Endothelial cell (in vitro differentiated cells): ENCODE measurements around the gene AKAP6. TPM values are rescaled to one million over a fixed set of nuclear protein-coding genes. Genes with fewer than 3 reads are reported as not detected.
A peak's percentile ranks its signal among the peaks of the same experiment; 100 is the strongest.

ENCODE experiments used
- DNase-seq: peaks from one replicate; pipeline ENCODE4 v3.0.0; 2021; ENCODE audit warnings: low spot score
- H3K27ac Mint-ChIP-seq: one replicate; pipeline ENCODE4 v1.8.0; 2021; ENCODE audit warnings: mixed read lengths, inconsistent platforms; ENCODE audit not compliant: unreplicated experiment
- H3K27me3 Mint-ChIP-seq: one replicate; pipeline ENCODE4 v1.8.0; 2021; ENCODE audit warnings: mild to moderate bottlenecking, moderate library complexity, mixed read lengths, inconsistent platforms; ENCODE audit not compliant: unreplicated experiment
- H3K36me3 Mint-ChIP-seq: one replicate; pipeline ENCODE4 v1.8.0; 2021; ENCODE audit warnings: mild to moderate bottlenecking, low read depth, mixed read lengths, inconsistent platforms; ENCODE audit not compliant: unreplicated experiment
- H3K4me1 Mint-ChIP-seq: one replicate; pipeline ENCODE4 v1.8.0; 2021; ENCODE audit warnings: mild to moderate bottlenecking, mixed read lengths, inconsistent platforms; ENCODE audit not compliant: unreplicated experiment
- H3K4me3 Mint-ChIP-seq: one replicate; pipeline ENCODE4 v1.8.0; 2021; ENCODE audit warnings: mild to moderate bottlenecking, mixed read lengths, inconsistent platforms; ENCODE audit not compliant: unreplicated experiment
- H3K9me3 Mint-ChIP-seq: one replicate; pipeline ENCODE4 v1.8.0; 2021; ENCODE audit warnings: mixed read lengths, inconsistent platforms; ENCODE audit not compliant: unreplicated experiment
- CTCF ChIP-seq: fragments of 200-600 bp; sonication (generic); IDR thresholded peaks from one replicate; pipeline ENCODE4 v1.5.0; 2021; ENCODE audit warnings: antibody characterized with exemption; ENCODE audit not compliant: unreplicated experiment
- total RNA-seq: library from RNA; stranded (reverse); fragmentation: NEBNext Ultra II Directional; extraction: Animal tissue kit (Norgen Biotek cat#: 25700); gene quantifications from one replicate; pipeline ENCODE4 v1.2.1, GENCODE V29; 2021; ENCODE audit not compliant: unreplicated experiment

The AKAP6 gene
- total RNA-seq, 1 donor from 2014 or later: 4.4 TPM

GRCh38 chr14:32559048-32559447, 229.9 kb downstream of the AKAP6 start:
- H3K27ac Mint-ChIP-seq: no peak overlapping the region
- H3K9me3 Mint-ChIP-seq: no peaks in the 10 kb centered on the region
- no peak for TF ChIP-seq CTCF
- no peak overlapping the region for H3K4me3 Mint-ChIP-seq
- no peak for DNase-seq
- H3K27me3 Mint-ChIP-seq: no peaks in the 10 kb centered on the region
- H3K36me3 Mint-ChIP-seq: no peaks in the 10 kb centered on the region
- no peaks in the 10 kb centered on the region for H3K4me1 Mint-ChIP-seq

GRCh38 chr14:32559590-32559989, 230.5 kb downstream of the AKAP6 start:
- TF ChIP-seq CTCF: no peak
- Mint-ChIP-seq H3K4me3 (no peak overlapping the region), H3K27ac (no peak overlapping the region), H3K27me3 (no peaks in the 10 kb centered on the region), H3K9me3 (no peaks in the 10 kb centered on the region), H3K4me1 (peaks cover 4% of the 10 kb centered on the region), H3K36me3 (no peaks in the 10 kb centered on the region)
- DNase-seq: no peak

- Mint-ChIP-seq H3K36me3 (no peaks in the 10 kb centered on the region), H3K4me3 (no peak overlapping the region), H3K9me3 (no peaks in the 10 kb centered on the region), H3K4me1 (peaks cover 12% of the 10 kb centered on the region), H3K27me3 (no peaks in the 10 kb centered on the region), H3K27ac (no peak overlapping the region)
- TF ChIP-seq CTCF: peak; percentile 66
- peak; percentile 61 for DNase-seq
These were observed 231.2 kb downstream of the AKAP6 start for GRCh38 chr14:32560209-32560857.

GRCh38 chr14:32561520-32561919, 232.4 kb downstream of the AKAP6 start:
- no peaks in the 10 kb centered on the region for H3K36me3 Mint-ChIP-seq
- DNase-seq: no peak
- no peak overlapping the region for H3K27ac Mint-ChIP-seq
- no peak overlapping the region for H3K4me3 Mint-ChIP-seq
- H3K4me1 Mint-ChIP-seq: peaks cover 18% of the 10 kb centered on the region
- no peaks in the 10 kb centered on the region for H3K9me3 Mint-ChIP-seq
- TF ChIP-seq CTCF: no peak
- no peaks in the 10 kb centered on the region for H3K27me3 Mint-ChIP-seq

- TF ChIP-seq CTCF: no peak
- DNase-seq: no peak
- Mint-ChIP-seq H3K27ac (peak overlapping the region; percentile 64), H3K27me3 (peaks cover 3% of the 10 kb centered on the region), H3K4me1 (peaks cover 25% of the 10 kb centered on the region), H3K4me3 (no peak overlapping the region), H3K9me3 (no peaks in the 10 kb centered on the region), H3K36me3 (no peaks in the 10 kb centered on the region)
These were observed 235.5 kb downstream of the AKAP6 start for GRCh38 chr14:32564596-32564995.
